ENCODE results near the gene KIN.

- TF ChIP-seq, protein P1, sequence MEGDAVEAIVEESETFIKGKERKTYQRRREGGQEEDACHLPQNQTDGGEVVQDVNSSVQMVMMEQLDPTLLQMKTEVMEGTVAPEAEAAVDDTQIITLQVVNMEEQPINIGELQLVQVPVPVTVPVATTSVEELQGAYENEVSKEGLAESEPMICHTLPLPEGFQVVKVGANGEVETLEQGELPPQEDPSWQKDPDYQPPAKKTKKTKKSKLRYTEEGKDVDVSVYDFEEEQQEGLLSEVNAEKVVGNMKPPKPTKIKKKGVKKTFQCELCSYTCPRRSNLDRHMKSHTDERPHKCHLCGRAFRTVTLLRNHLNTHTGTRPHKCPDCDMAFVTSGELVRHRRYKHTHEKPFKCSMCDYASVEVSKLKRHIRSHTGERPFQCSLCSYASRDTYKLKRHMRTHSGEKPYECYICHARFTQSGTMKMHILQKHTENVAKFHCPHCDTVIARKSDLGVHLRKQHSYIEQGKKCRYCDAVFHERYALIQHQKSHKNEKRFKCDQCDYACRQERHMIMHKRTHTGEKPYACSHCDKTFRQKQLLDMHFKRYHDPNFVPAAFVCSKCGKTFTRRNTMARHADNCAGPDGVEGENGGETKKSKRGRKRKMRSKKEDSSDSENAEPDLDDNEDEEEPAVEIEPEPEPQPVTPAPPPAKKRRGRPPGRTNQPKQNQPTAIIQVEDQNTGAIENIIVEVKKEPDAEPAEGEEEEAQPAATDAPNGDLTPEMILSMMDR (IDR thresholded peaks at IDR 0.05), result peak in 2 of 6 experiments; percentile 25 to 29
- no peak for TF ChIP-seq POLR2A (IDR thresholded peaks at IDR 0.05)
Measured at GRCh38 chr10:7756360-7756992, 31.3 kb downstream of the KIN start.

Data from esophagus squamous epithelium (tissue), 4 donors.